HG02973 (cell line): ENCODE data around the gene GMIP.
"Not testable (repeated sequence)": the region's sequence is repeated elsewhere in the genome, so short reads cannot be mapped to it uniquely, and the experiment has no call there.

Experiments
- ATAC-seq: cut with Tn5 transposase; IDR thresholded peaks from one replicate; pipeline ENCODE4 v1.9.1; 2021; ENCODE audit warnings: moderate library complexity; ENCODE audit not compliant: unreplicated experiment

Gene GMIP

DNA sequence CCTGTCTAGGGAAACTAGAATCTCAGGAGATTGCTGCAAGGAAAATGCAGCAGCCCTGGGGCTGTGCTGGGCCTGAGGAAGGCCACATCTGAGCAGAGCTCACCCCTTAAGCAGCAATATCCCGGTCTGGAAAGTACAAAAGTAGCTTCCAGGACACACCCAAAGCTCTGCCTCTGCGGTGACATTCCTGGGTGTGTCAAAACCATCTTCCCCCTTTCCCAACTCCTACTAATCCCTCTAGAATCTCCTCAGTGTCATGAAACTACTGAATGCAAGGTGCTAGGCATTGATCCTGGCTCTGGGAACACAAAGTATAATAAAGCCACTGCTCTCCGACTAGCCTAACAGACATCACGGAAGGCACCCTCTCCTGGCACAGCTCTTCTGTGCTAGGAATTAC is 30.0 kb downstream of the GMIP start:
- no peak for ATAC-seq

DNA sequence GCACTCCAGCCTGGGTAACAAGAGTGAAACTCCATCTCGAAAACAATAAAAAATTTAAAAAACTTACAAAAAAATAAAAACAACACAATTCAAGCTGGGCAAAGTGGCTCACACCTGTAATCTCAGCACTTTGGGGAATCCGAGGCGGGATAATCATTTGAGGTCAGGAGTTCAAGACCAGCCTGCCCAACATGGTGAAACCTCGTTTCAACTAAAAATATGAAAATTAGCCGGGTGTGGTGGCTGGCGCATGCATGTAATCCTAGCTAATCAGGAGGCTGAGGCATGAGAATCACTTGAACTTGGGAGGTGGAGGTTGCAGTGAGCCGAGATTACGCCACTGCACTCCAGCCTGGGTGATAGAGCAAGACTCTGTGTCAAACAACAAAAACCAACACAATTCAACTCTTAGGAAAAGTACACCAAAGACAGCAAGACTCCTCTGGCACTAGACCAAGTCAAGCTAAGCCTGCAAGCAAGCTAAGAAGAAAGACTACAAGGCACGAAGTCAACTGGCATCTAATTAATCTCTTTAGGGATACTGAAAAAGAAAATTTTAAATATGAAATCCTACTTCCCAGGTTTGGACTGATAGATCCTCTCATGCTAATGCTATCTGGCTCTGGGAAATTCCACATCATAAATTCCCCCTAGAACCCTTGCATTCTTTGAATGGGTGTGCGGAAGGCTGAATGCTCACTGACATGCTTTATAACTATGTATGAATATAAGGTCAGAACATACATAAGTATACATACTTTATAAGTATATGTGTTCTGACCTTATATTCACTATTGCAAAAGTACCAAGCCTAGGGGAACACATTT is 32.9 kb downstream of the GMIP start:
- no peak for ATAC-seq

DNA sequence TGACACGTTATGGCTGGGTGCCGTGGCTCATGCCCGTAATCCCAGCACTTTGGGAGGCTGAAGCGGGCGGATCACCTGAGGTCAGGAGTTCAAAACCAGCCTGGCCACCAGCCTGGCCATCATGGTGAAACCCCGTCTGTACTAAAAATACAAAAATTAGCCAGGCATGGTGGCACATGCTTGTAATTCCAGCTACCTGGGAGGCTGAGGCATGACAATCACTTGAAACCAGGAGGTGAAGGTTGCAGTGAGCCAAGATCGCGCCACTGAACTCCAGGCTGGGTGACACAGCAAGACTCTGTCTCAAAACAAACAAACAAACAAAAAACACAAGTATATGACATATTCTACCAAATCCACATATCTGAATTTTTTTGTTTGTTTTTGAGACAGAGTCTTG is 36.8 kb downstream of the GMIP start:
- not testable (repeated sequence) for ATAC-seq

DNA sequence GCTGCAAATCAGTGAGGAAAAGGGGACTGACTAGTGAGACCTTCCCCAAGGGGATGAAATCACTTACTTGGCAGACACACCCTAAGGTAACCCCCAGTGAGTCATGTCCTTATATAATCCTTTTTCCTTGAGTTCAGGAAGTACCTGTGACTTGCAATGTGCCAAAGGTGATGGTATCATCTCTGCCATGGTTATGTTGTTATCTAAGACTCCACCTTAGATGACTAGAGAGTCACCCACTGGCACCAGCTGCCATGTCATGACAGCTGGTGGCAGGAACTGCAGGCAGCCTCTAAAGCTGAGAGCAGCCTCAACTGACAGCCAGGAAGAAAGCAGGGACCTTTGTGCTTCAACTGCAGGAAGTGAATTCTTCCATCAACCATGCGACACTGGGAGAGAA is 37.4 kb downstream of the GMIP start:
- no peak for ATAC-seq

DNA sequence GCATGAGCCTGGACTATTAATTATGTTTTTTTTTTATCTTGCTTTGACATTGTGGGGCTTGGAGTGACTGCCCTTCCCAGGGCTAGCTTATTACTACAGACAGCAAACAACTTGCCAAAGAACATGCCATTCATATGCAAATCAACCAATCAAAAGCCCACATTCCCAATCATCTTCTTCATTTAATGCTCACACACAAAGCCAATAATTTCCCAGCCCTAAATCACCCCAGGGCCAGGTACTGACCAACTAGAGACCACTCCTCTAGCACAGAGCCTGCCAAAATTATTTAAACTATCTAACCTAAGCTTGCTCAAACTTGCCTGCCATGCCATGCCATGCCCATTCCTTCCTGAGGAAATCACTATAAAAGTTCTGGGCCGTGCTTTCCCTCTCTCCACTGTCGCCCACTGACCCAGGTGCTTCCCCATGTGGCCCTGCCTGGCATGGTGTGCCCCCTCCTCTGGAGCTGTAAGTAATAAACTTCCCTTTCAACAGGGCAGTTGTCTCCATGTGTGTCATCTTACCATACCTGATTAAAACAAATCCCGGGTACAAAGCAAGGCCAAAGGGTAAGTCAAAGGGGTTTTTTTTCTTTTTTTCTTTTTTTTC is 40.6 kb downstream of the GMIP start:
- no peak for ATAC-seq

DNA sequence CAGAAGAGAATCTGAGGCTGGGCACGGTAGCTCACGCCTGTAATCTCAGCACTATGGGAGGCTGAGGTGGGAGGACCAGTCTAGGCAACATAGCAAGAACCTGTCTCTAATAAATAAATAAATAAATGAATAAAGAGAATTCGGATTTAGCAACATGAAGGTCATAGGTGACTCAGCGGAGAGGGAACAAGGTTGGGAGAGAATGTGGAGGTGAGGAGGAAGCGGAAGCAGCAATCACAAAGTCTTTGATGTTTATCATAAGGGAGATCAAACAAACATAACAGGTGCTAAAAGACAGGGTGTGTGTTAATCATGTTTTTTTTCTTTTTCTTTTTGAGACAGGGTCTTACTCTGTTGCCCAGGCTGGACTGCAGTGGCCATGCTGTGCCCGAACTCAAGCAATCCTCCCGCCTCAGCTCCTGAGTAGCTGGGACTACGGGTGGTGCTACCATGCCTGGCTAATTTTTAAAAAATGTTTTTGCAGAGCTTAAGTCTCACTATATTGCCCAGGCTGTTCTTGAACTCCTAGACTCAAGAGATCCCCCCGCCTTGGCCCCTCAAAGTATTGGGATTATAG is 41.2 kb downstream of the GMIP start:
- no peak for ATAC-seq

DNA sequence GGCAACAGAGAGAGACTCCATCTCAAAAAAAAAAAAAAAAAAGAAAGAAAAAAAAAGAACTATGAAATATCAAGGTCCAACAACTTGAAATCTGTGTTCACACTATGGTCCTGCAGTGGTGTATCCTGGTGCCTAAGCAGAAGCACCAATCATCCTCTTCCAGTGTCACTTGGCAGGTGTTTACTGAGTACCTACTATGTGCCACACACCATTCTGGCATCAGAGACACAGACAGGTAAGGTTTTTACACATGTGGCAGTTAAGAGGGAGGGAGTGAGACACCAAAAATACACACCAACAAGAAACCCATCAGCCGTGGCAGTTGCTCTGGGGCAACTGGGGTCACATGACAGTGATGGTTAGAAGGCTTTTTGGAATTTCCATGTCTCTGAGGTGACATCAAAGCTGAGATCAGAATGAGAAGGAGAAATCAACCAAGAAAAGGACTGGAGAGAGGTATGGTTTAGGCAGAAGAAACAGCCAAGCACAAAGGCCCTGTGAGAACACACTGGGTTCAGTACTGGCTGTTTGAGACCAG is 42.6 kb downstream of the GMIP start:
- ATAC-seq: no peak

DNA sequence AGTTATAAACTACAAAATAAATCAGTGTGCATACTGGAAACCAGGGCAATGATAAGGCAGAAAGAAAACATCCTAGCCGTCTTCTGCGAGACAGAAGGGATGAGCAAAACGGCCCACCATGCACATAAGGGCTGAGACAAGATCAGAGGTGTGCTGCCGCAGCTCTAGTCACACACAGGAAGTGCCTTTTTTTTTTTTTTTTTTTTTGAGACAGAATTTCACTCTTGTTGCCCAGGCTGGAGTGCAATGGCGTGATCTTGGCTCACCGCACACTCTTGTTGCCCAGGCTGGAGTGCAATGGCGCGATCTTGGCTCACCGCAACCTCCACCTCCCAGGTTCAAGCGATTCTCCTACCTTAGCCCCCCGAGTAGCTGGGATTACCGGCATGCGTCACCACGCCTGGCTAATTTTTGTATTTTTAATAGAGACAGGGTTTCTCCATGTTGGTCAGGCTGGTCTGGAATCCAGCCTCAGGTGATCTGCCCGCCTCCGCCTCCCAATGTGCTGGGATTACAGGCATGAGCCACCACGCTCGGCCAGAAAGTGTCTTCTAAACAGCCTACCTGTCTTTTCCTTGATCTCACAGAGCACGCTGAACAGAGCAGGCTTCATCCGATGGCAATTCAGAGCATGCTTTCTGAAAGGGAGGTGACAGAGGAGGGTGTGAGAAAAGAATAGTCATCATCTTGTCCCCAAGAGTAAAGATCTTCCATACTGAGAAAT is 44.6 kb downstream of the GMIP start:
- not testable (repeated sequence) for ATAC-seq

DNA sequence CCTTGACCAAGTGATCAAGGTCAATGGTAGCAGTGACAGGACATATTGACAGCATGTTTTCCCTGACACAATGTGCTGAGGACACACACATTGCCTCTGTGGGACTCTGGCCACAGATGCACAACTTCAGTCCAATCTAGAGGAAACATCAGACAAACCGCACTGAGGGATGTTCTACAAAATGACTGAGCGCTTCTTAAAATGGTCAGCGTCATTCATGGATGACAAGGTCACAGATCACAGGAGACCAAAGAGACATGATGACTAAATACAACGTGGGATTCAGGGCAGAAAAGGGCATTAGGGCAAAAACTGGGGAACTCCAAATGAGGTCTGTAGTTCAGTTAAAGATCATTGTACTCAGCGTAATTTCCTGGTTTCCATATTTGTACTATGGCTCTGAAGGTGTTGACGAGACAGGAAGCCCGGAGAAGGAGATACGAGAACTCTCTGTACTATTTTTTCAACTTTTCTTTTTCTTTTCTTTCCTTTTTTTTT is 45.6 kb downstream of the GMIP start:
- ATAC-seq: peak; percentile 72

DNA sequence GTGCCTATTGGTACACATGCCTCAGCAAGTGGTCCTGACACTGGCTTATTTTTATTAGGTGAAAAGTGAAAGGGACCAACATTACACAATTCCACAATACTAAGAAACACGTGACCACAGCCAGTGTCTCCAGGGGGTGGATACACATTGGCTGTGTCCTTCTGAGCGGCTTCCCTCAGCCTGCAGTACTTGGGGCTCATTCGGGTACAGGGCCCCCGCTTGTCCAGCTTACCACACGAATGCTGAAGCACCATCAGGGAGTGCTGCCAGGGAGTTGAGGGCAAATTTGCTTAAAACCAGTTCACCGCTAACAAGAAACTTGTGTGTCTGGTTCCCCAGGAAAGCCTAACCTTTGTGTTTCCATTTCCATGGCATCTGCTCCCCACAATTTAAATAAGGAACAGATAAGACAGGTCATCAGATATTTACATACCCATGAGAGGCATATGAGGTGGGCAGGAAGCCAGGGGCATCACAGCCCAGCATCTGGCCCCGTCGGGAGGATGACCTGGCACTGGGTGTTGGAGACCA is 48.2 kb downstream of the GMIP start:
- no peak for ATAC-seq

DNA sequence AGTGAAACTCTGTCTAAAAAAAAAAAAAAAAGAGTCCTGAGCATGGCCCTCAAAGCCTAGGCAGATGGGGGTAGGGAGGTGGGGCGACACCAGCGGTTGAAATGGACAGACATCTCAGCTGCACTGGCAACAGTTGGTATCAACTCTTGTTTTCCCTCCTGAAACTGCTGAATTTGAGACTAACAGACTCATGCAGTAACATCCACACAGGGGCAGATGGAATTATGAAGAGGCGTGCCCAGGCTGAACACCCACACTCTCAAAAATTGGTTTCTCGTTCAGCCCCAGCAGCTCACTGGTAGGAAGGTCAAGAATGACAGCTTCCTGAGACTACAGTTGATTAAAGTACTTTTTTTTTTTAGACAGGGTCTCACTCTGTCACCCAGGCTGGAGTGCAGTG is 49.1 kb downstream of the GMIP start:
- no peak for ATAC-seq

DNA sequence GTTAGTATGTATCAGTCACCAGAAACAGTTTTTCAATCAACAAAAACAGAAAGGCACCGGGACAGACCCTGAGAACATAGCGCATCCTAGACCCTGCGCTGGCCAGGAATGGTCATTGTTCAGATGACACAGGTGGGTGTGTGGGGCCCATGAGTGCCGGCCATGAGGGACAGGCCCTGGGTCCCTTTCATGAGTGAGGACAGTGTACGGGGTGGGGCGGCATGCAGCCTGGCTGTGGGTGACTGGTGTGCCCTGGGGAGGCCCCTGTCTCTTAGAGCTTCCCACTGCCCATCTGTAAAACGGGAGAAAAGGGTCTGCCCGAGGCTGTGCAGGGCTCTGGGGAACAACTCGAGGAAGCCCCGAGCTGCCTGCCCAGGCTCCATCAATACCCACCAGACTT is 50.8 kb downstream of the GMIP start:
- no peak for ATAC-seq

DNA sequence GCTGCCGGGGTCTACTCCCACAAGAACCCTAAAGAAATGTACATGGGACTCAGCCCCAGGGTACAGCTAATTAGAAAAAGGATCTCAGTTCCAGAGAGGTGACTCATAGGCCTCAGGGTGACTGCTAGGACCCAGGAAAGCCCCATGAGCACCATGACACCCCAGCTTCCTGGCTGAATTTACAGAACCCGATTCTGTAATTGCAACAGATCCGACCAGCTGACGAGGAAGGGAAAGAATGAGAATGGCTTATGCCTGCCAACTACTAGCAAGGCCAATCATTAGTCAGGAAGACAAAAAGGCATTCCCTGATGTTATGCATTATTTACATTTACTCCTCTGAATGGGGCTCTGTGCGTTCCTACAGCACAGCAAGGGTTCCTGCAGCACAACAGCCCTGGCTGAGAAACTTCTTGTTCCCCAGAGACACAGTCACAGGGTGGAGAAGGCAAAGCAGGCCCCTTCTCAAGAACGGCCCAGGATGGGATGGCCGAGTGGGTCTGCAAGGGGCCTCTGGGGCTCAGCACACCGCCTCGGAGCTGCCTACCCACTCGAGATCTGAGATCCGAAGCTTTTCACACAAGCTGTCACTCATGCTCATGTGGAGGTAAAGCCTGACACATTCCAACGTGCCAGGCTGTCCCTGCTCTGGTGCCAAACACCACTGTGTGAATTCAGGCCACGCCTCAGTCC is 52.2 kb downstream of the GMIP start:
- ATAC-seq: peak; percentile 66

DNA sequence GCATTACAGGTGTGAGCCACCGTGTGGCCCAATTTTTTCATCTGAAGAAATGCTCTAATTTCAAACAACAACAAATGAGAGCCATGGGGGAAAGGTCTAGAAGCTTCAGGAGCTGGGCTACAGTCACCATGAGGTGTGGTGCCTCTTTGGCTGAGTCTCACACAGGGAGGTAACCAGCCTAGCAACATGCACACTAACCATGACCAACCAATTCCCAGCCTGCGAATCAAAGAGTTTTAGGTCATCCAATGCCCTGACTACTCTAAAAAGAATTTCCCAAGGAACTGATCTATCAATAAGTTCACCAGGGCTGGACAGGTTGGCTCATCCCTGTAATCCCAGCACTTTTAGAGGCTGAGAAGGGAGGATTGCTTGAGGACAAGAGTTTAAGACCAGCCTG is 54.9 kb downstream of the GMIP start:
- no peak for ATAC-seq

DNA sequence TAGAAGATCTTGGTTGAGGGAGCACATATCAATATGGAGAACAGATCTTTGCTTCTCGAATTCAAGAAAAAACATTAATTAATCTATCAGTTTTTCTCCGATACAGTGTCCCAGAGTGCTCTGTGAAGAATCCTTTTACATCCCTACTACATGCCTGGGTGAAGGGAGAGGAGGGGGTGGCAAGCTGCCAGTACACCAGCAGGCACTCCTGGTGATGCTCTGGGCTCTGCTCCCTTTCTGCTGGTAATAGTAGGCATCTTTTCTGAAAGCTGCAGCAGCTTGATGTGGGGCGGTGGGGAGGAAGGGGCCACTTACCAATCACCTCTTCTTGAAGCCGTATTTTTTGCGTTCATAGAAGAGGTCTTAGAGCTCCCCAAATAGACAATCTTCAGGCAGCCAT is 55.7 kb downstream of the GMIP start:
- ATAC-seq: no peak

DNA sequence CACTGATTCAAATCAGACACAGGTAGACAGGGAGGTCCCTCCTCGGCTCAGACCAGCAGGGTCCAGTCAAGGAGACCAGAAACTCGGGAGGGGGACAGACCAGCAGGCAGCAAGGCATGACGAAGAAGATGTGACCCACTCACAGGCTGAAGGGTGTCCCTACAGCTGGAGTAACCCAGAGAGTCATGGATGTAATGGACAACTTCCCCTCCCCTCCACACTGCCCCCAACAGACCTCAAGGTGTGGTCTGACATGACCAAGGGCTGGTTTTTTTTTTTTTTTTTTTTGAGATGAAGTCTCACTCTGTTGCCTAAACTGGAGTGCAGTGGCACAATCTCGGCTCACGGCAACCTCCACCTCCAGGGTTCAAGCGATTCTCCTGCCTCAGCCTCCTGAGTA is 59.1 kb downstream of the GMIP start:
- ATAC-seq: no peak

DNA sequence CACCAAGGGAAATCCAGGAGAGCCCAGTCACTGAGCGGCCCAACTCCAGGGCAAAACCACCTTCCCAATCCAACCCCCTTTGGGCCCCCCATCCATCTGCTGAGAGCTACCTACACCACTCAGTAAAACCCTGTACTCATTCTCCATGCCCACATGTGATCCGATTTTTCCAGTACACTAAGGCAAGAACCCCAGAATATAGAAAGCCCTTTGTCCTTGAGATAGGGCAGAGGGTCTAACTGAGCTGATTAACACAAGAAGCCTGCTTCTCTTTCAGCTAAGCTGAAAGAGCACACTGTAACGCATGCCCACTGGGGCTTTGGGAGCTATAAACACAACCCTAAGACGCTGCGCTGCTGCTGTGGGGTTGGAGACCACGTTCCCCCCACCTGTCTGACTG is 61.0 kb downstream of the GMIP start:
- no peak for ATAC-seq

DNA sequence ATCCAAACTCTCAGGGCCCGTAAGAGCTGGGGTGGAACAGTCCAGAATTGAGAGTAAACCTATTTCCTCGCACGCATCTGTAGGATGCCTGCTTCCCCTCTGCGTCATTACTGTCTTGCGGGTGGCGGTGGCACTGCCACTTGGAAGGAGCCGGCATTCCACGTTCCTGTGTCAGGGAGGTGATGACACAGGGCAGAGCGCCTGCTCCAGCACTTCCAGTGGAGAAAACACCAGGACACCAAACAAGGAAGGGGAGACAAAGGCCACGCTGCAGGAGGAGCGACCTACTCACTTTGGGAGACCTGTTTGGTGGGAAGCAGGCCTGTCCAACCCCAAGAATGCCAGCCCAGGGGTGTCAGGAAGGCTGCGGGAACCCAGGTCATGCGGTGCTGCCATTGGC is 62.1 kb downstream of the GMIP start:
- ATAC-seq: no peak

DNA sequence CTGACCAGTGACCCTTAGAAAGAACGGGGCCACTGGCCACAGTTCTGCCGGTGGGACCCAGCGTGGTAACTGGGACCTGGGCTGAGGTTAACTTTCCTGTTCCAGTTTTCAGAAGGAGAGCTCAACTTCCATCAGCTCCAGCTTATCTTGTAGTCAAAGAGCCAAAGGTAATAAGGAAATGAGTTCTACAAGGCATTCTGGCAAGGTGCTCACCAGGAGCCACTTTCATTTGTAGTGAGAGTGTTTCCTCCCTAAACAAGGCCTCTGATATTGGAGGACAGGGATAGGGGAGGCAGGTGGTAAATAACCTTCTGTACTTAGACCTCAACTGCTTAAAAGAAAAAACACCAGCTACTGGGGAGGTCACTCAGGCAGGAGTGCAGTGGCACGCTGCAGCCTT is 63.0 kb downstream of the GMIP start:
- no peak for ATAC-seq
